ENCODE measurements around the gene ACRV1. TPM values are rescaled to one million over a fixed set of nuclear protein-coding genes. Genes with fewer than 3 reads are reported as not detected.
A peak's percentile ranks its signal among the peaks of the same experiment; 100 is the strongest.

Gene ACRV1
- total RNA-seq, 2 experiments from 2014 or later, result not detected

DNA sequence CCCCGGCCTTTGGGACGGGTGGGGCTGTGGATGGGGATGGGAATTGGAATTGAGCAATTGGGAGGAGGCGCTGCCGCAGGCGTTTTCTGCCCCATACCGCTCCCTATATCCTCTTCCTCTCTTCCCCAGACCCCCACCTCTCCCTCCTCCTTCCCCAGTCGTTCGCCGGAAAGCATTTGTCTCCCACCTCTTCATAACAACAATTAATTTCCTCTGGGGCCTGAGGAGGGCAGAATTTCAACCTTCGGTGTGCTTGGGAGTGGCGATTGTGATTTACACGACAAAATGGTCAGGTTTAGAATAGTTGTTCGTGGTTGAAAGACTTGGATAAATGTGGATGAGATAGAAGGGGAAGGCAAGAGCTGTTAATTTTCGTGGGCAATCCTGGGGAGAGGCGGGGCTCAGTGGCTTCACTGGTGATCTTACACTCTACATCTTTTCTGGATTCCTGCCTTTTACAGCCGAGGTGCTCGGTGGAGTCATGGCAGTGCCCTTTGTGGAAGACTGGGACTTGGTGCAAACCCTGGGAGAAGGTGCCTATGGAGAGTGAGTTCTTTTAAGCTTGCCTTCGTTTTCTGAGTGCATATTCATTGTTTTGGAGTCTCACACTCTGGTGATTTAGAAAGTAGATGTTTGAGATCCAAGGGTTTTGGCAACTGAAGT lies 54.2 kb downstream of the ACRV1 start:
- ATAC-seq (ENCODE audit: low read depth), result peak; percentile 31
- Mint-ChIP-seq H3K9me3 (no peaks in the 10 kb centered on the region), H3K4me3 (peak overlapping the region; percentile 92), H3K27me3 (no peaks in the 10 kb centered on the region), H3K4me1 (peaks cover 23% of the 10 kb centered on the region), H3K36me3 (peaks cover 12% of the 10 kb centered on the region), H3K27ac (peak overlapping the region; percentile 95)
- POLR2A ChIA-PET, result interaction anchor here (1.0 to 3.2 kb wide), 6 partner anchors 34 to 261 kb away, joined by 3 to 44 read pairs (median 11); partner anchors contain the start of genes EI24, HYLS1 and STT3A
- DNase-seq, result peak; percentile 30

GRCh38 chr11:125625630-125626287 lies 54.9 kb downstream of the ACRV1 start:
- Mint-ChIP-seq H3K27ac (peak overlapping the region; percentile 95), H3K4me3 (peak overlapping the region; percentile 92), H3K9me3 (no peaks in the 10 kb centered on the region), H3K27me3 (no peaks in the 10 kb centered on the region), H3K4me1 (peaks cover 23% of the 10 kb centered on the region), H3K36me3 (peaks cover 11% of the 10 kb centered on the region)
- POLR2A ChIA-PET, result interaction anchor here (0.6 to 3.2 kb wide), 14 partner anchors 9 to 692 kb away, joined by 3 to 44 read pairs (median 3); partner anchors contain the start of genes EI24, FEZ1, HYLS1 and PUS3
- DNase-seq (peak; percentile 89), ATAC-seq (ENCODE audit: low read depth) (peak; percentile 91)

GRCh38 chr11:125625225-125625629 lies 55.4 kb downstream of the ACRV1 start:
- H3K4me3 Mint-ChIP-seq, result peak overlapping the region; percentile 92
- no peaks in the 10 kb centered on the region for H3K9me3 Mint-ChIP-seq
- peaks cover 23% of the 10 kb centered on the region for H3K4me1 Mint-ChIP-seq
- no peak for DNase-seq
- ATAC-seq (ENCODE audit: low read depth), result no peak
- H3K27ac Mint-ChIP-seq, result peak overlapping the region; percentile 95
- peaks cover 11% of the 10 kb centered on the region for H3K36me3 Mint-ChIP-seq
- POLR2A ChIA-PET, result interaction anchor here (0.6 to 3.2 kb wide), 14 partner anchors 8 to 693 kb away, joined by 3 to 44 read pairs (median 3); partner anchors contain the start of genes EI24, FEZ1, HYLS1 and PUS3
- no peaks in the 10 kb centered on the region for H3K27me3 Mint-ChIP-seq

DNA sequence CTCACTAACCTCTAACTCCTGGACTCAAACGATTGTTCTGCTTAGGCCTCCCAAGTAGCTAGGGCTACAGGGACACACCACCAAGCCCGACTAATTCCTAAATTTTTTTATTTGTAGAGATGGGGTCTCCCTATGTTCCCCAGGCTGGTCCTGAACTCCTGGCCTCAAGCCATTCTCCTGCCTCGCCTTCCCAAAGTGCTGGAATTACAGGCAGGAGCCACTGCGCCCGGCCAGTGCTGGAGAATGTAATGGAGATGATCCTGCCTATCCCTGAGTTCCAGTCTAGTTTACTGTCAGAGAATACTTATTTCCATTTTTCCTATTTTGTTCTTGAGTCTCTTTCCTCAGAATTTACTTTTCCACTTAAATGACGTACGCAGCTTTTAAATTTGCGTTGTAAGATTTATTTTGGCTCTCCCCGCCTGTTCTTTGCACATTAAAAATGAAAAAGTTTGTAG lies 55.9 kb downstream of the ACRV1 start, which contains the start of gene CHEK1:
Gene CHEK1 (plus strand): TSS at position 408 of the 458 bp plus-strand sequence. CDS start 1,606 bp downstream, outside the sequence.
- ATAC-seq (ENCODE audit: low read depth) (no peak), DNase-seq (no peak)
- no peaks in the 10 kb centered on the region for H3K27me3 Mint-ChIP-seq
- peaks cover 12% of the 10 kb centered on the region for H3K36me3 Mint-ChIP-seq
- peak within 1 kb of the TSS; percentile 92 for H3K4me3 Mint-ChIP-seq
- H3K27ac Mint-ChIP-seq, result peak within 1 kb of the TSS; percentile 95
- no peaks in the 10 kb centered on the region for H3K9me3 Mint-ChIP-seq
- peaks cover 23% of the 10 kb centered on the region for H3K4me1 Mint-ChIP-seq
- POLR2A ChIA-PET, result interaction anchor here (0.6 to 3.2 kb wide), 12 partner anchors 8 to 693 kb away, joined by 3 to 44 read pairs (median 3); partner anchors contain the start of genes EI24, FEZ1, HYLS1 and PUS3

DNA sequence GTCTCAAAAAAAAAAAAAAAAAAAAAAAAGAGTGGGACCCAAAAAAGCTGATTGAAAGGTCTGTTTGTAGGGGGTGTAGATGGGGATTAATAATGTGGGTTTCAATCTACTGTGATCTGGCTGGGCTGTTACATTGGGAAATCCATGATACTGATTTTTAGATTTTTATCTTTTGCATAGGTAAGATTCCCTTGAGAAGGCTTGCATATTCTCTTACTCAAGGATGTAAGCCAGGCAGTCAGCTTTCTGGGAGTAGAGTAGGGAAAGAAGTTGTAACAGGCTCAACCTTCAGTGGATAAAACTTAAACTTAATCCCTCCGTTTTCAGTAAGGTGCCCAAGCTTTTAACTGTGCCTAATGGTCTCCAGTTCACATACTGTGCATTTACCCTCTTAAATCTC lies 57.6 kb downstream of the ACRV1 start:
- H3K27ac Mint-ChIP-seq, result no peak overlapping the region
- H3K9me3 Mint-ChIP-seq, result no peaks in the 10 kb centered on the region
- H3K36me3 Mint-ChIP-seq, result peaks cover 16% of the 10 kb centered on the region
- no peaks in the 10 kb centered on the region for H3K27me3 Mint-ChIP-seq
- no peak for DNase-seq
- POLR2A ChIA-PET, result interaction anchor here (0.6 to 0.9 kb wide), 2 partner anchors 31 to 678 kb away, joined by 3 read pairs; no protein-coding TSS in a partner anchor
- H3K4me3 Mint-ChIP-seq, result no peak overlapping the region
- H3K4me1 Mint-ChIP-seq, result peaks cover 14% of the 10 kb centered on the region
- ATAC-seq (ENCODE audit: low read depth), result no peak

DNA sequence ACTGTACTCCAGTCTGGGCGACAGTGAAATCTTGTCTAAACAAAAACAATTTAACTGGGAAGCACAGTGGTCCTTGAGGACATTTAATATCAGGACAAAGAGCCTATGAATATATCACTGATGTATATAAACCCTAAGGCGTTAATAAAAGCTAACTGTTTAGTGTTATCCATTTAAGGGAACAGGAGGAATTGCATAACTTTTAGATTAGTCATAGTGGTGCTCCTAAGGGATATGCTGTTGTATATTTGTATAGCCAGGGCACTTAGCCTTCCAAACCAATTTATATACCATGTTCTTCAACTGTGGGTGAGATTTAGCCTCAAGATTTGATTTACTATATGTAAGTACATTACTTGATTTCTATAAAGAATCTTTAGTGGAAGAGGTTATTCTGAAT lies 58.7 kb downstream of the ACRV1 start:
- Mint-ChIP-seq H3K27ac (no peak overlapping the region), H3K27me3 (no peaks in the 10 kb centered on the region), H3K36me3 (peaks cover 12% of the 10 kb centered on the region), H3K4me1 (peaks cover 8% of the 10 kb centered on the region), H3K4me3 (no peak overlapping the region), H3K9me3 (no peaks in the 10 kb centered on the region)
- ATAC-seq (ENCODE audit: low read depth), result no peak
- DNase-seq, result no peak
- POLR2A ChIA-PET, result no interaction called here

Other genes starting within 250 kb of the ACRV1 start
- gene FEZ1, start 184.6 kb downstream of the ACRV1 start, total RNA-seq, result 1 to 10 TPM in 1 of 2 experiments, under 1 TPM in 1; 0.64 to 1.3 TPM
- 10 to 100 TPM; 39.0 to 39.2 TPM for gene EI24, start 111.4 kb downstream of the ACRV1 start, total RNA-seq
- 10 to 100 TPM; 86.1 to 86.7 TPM for gene STT3A, start 88.0 kb downstream of the ACRV1 start, total RNA-seq
- 10 to 100 TPM; 61.5 to 66.9 TPM for gene CHEK1, start 55.7 kb downstream of the ACRV1 start, total RNA-seq
- not detected for gene PATE1, start 65.4 kb upstream of the ACRV1 start, total RNA-seq
- gene PATE2, start 98.0 kb upstream of the ACRV1 start, total RNA-seq, result not detected
- not detected for gene PATE3, start 107.3 kb upstream of the ACRV1 start, total RNA-seq
- not detected for gene PATE4, start 152.5 kb upstream of the ACRV1 start, total RNA-seq
- gene HYLS1, start 206.8 kb upstream of the ACRV1 start, total RNA-seq, result 10 to 100 TPM in 1 of 2 experiments, 1 to 10 TPM in 1; 9.6 to 10.4 TPM
- gene PUS3, start 222.4 kb upstream of the ACRV1 start, total RNA-seq, result 10 to 100 TPM; 10.1 to 10.9 TPM
- not detected for gene DDX25, start 223.7 kb upstream of the ACRV1 start, total RNA-seq